ENCODE data around the gene ARHGAP42. TPM values are rescaled to one million over a fixed set of nuclear protein-coding genes. Genes with fewer than 3 reads are reported as not detected.

ARHGAP42 gene
- total RNA-seq, 2 experiments from 2014 or later = not detected

- POLR2A ChIA-PET = no interaction called here
- intact Hi-C loops (cut with DNase I, micrococcal nuclease) = no loop called here
- no peak overlapping the region for H3K4me3 Mint-ChIP-seq
- H3K36me3 Mint-ChIP-seq (ENCODE audit: low read depth) = no peaks in the 10 kb centered on the region
- CTCF ChIA-PET = no interaction called here
- H3K27ac Mint-ChIP-seq = no peak overlapping the region
- H3K27me3 Mint-ChIP-seq = no peaks in the 10 kb centered on the region
- H3K4me1 Mint-ChIP-seq = no peaks in the 10 kb centered on the region
- DNase-seq (no peak), ATAC-seq (no peak)
- H3K9me3 Mint-ChIP-seq (ENCODE audit: low read depth) = no peaks in the 10 kb centered on the region
Observed at GRCh38 chr11:100870138-100870537, 183.1 kb downstream of the ARHGAP42 start.

- POLR2A ChIA-PET = no interaction called here
- Mint-ChIP-seq H3K9me3 (ENCODE audit: low read depth) (no peaks in the 10 kb centered on the region), H3K4me3 (no peak overlapping the region), H3K27me3 (no peaks in the 10 kb centered on the region), H3K27ac (no peak overlapping the region), H3K36me3 (ENCODE audit: low read depth) (no peaks in the 10 kb centered on the region), H3K4me1 (no peaks in the 10 kb centered on the region)
- CTCF ChIA-PET = no interaction called here
- DNase-seq (no peak), ATAC-seq (no peak)
- intact Hi-C loops (cut with DNase I, micrococcal nuclease) = no loop called here
Observed at GRCh38 chr11:100872951-100873740, 186.1 kb downstream of the ARHGAP42 start.

DNA sequence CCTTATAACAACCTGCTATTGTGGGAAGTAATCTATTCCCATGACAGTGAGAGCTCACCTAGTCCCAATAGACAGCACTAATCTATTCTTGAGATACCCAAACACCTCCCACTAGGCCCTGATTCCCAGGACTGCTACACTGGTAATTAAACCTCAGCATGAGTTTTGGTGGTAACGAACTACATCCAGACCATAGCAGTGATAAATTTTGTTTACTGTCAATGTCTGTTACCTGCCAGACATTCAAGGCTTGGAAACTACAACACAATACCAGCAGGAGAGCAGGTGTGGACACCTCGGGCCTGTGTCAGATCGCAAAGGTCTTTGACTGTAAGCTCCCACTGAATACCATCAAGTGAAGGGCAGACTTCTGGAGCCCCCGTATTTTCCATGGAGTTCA is 187.1 kb downstream of the ARHGAP42 start:
- Mint-ChIP-seq H3K36me3 (ENCODE audit: low read depth) (no peaks in the 10 kb centered on the region), H3K27ac (no peak overlapping the region), H3K27me3 (no peaks in the 10 kb centered on the region), H3K4me3 (no peak overlapping the region), H3K4me1 (no peaks in the 10 kb centered on the region), H3K9me3 (ENCODE audit: low read depth) (no peaks in the 10 kb centered on the region)
- CTCF ChIA-PET = no interaction called here
- ATAC-seq = no peak
- DNase-seq = no peak
- POLR2A ChIA-PET = no interaction called here
- intact Hi-C loops (cut with DNase I, micrococcal nuclease) = no loop called here

- no peak overlapping the region for H3K27ac Mint-ChIP-seq
- ATAC-seq (no peak), DNase-seq (no peak)
- H3K4me1 Mint-ChIP-seq = no peaks in the 10 kb centered on the region
- intact Hi-C loops (cut with DNase I, micrococcal nuclease) = no loop called here
- no peaks in the 10 kb centered on the region for H3K36me3 Mint-ChIP-seq (ENCODE audit: low read depth)
- POLR2A ChIA-PET = no interaction called here
- CTCF ChIA-PET = no interaction called here
- no peaks in the 10 kb centered on the region for H3K9me3 Mint-ChIP-seq (ENCODE audit: low read depth)
- H3K4me3 Mint-ChIP-seq = no peak overlapping the region
- H3K27me3 Mint-ChIP-seq = no peaks in the 10 kb centered on the region
Observed at GRCh38 chr11:100875521-100875869, 188.4 kb downstream of the ARHGAP42 start.

- Mint-ChIP-seq H3K27ac (no peak overlapping the region), H3K4me1 (no peaks in the 10 kb centered on the region), H3K9me3 (ENCODE audit: low read depth) (no peaks in the 10 kb centered on the region), H3K27me3 (no peaks in the 10 kb centered on the region), H3K36me3 (ENCODE audit: low read depth) (no peaks in the 10 kb centered on the region), H3K4me3 (no peak overlapping the region)
- DNase-seq = no peak
- ChIA-PET POLR2A (no interaction called here), CTCF (no interaction called here)
- no peak for ATAC-seq
- intact Hi-C loops (cut with DNase I, micrococcal nuclease) = no loop called here
Observed at GRCh38 chr11:100876815-100877520, 189.9 kb downstream of the ARHGAP42 start.

DNA sequence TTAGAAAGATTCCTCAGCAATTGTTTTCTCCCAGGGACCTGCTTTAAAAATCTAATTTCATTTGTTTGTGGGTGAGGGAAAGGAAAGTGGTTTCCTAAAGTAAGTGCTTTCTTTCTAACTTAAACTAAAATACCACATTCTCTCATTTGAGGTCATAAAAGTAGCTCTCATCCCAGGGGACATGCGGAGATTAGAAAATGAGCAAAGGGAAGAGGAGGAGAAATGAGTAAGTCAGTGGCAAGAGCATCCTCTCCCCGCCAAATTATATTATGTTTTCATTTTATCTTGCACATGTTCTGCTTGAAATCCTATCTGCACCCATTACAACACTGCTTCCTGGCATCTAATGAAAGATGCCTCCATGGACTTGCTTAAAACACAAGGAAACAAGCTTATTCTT is 191.4 kb downstream of the ARHGAP42 start:
- Mint-ChIP-seq H3K4me3 (no peak overlapping the region), H3K9me3 (ENCODE audit: low read depth) (peaks cover 7% of the 10 kb centered on the region), H3K4me1 (no peaks in the 10 kb centered on the region), H3K27ac (no peak overlapping the region), H3K27me3 (no peaks in the 10 kb centered on the region), H3K36me3 (ENCODE audit: low read depth) (no peaks in the 10 kb centered on the region)
- DNase-seq = no peak
- ATAC-seq = no peak
- ChIA-PET POLR2A (no interaction called here), CTCF (interaction anchor here (0.9 kb wide), 1 partner anchor 1114 kb away, joined by 3 read pairs; no protein-coding TSS in a partner anchor)
- intact Hi-C loops (cut with DNase I, micrococcal nuclease) = no loop called here

DNA sequence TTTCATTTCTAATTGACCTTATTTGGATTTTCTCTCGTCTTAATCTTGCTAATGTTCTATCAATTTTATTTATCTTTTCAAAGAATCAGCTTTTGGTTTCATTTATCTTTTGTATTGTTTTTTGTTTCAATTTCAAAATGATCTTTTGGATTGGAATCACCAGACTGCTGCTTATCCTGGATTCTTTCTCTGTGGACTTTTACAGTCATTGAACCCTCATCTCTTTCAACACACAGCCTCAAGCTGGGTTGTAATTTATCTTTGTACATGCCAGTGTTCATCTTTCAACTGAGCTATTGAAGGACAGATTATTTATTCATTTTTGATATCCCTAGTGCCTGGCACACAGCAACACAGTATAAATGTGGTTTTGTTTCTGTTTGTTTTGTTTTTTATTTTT is 195.9 kb downstream of the ARHGAP42 start:
- H3K36me3 Mint-ChIP-seq (ENCODE audit: low read depth) = no peaks in the 10 kb centered on the region
- H3K9me3 Mint-ChIP-seq (ENCODE audit: low read depth) = peaks cover 7% of the 10 kb centered on the region
- intact Hi-C loops (cut with DNase I, micrococcal nuclease) = no loop called here
- H3K27me3 Mint-ChIP-seq = no peaks in the 10 kb centered on the region
- no peak overlapping the region for H3K27ac Mint-ChIP-seq
- ATAC-seq (no peak), DNase-seq (no peak)
- no peak overlapping the region for H3K4me3 Mint-ChIP-seq
- ChIA-PET CTCF (no interaction called here), POLR2A (interaction anchor here (0.7 kb wide), 1 partner anchor 1024 kb away, joined by 5 read pairs; no protein-coding TSS in a partner anchor)
- no peaks in the 10 kb centered on the region for H3K4me1 Mint-ChIP-seq

GRCh38 chr11:100883830-100884229 is 196.7 kb downstream of the ARHGAP42 start:
- H3K9me3 Mint-ChIP-seq (ENCODE audit: low read depth) = peaks cover 7% of the 10 kb centered on the region
- intact Hi-C loops (cut with DNase I, micrococcal nuclease) = no loop called here
- H3K36me3 Mint-ChIP-seq (ENCODE audit: low read depth) = no peaks in the 10 kb centered on the region
- no peak overlapping the region for H3K27ac Mint-ChIP-seq
- no peak for ATAC-seq
- POLR2A ChIA-PET = no interaction called here
- no peak for DNase-seq
- no peaks in the 10 kb centered on the region for H3K27me3 Mint-ChIP-seq
- no peaks in the 10 kb centered on the region for H3K4me1 Mint-ChIP-seq
- CTCF ChIA-PET = no interaction called here
- H3K4me3 Mint-ChIP-seq = no peak overlapping the region

GRCh38 chr11:100887659-100888058 is 200.6 kb downstream of the ARHGAP42 start:
- H3K27me3 Mint-ChIP-seq = no peaks in the 10 kb centered on the region
- no peak overlapping the region for H3K27ac Mint-ChIP-seq
- POLR2A ChIA-PET = no interaction called here
- ATAC-seq = no peak
- no peak overlapping the region for H3K4me3 Mint-ChIP-seq
- no peaks in the 10 kb centered on the region for H3K4me1 Mint-ChIP-seq
- peaks cover 6% of the 10 kb centered on the region for H3K9me3 Mint-ChIP-seq (ENCODE audit: low read depth)
- CTCF ChIA-PET = no interaction called here
- no peaks in the 10 kb centered on the region for H3K36me3 Mint-ChIP-seq (ENCODE audit: low read depth)
- intact Hi-C loops (cut with DNase I, micrococcal nuclease) = no loop called here
- no peak for DNase-seq

DNA sequence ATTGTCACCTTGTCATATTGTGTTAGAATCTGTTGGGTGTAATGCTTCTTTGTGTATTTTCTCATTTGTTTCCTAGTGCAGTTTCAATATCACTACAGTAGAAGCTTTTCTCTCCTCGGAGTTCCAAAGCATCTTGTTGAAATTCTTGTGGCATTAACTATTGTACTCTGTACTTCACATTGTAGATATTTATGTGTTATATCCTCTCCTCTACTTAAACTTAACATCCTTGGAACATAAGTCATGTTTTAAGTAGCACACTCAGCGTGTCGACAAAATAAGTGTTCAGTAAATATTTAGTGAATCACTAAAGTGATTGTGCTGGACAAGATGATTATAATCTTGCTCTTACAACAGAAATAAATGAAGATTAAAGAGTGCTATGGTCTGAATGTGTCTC is 201.7 kb downstream of the ARHGAP42 start:
- ChIA-PET CTCF (no interaction called here), POLR2A (no interaction called here)
- Mint-ChIP-seq H3K27ac (no peak overlapping the region), H3K4me1 (no peaks in the 10 kb centered on the region), H3K27me3 (no peaks in the 10 kb centered on the region), H3K36me3 (ENCODE audit: low read depth) (no peaks in the 10 kb centered on the region), H3K9me3 (ENCODE audit: low read depth) (peaks cover 1% of the 10 kb centered on the region), H3K4me3 (no peak overlapping the region)
- intact Hi-C loops (cut with DNase I, micrococcal nuclease) = no loop called here
- ATAC-seq (no peak), DNase-seq (no peak)

GRCh38 chr11:100889758-100890157 is 202.7 kb downstream of the ARHGAP42 start:
- intact Hi-C loops (cut with DNase I, micrococcal nuclease) = no loop called here
- ATAC-seq = no peak
- CTCF ChIA-PET = no interaction called here

DNA sequence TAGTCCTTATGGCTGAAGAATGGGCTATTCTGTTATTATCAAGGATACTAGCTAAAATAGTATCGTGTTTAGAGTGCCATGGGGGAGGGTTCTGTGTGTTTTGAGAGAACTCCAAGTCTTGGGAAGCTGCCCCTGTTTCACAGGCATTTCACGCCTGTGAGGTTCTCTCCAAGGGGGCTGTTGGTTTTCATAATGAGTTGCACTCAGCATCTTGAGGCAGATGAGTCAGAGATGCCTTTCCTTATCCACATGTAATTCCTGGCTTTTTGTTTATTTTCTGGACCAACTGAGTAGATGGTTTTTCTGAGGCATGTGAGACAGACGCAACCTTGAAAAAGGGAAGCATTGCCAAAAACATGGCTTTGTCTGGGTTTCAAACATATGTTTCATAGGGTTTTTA is 203.7 kb downstream of the ARHGAP42 start:
- no peak for ATAC-seq
- CTCF ChIA-PET = no interaction called here
- H3K9me3 Mint-ChIP-seq (ENCODE audit: low read depth) = peaks cover 1% of the 10 kb centered on the region
- POLR2A ChIA-PET = no interaction called here
- no peaks in the 10 kb centered on the region for H3K27me3 Mint-ChIP-seq
- H3K27ac Mint-ChIP-seq = no peak overlapping the region
- no peak overlapping the region for H3K4me3 Mint-ChIP-seq
- H3K36me3 Mint-ChIP-seq (ENCODE audit: low read depth) = no peaks in the 10 kb centered on the region
- no peaks in the 10 kb centered on the region for H3K4me1 Mint-ChIP-seq
- intact Hi-C loops (cut with DNase I, micrococcal nuclease) = no loop called here
- DNase-seq = no peak

More at GRCh38 chr11:100889758-100890157, 202.7 kb downstream of the ARHGAP42 start:
- no peak overlapping the region for H3K4me3 Mint-ChIP-seq
- DNase-seq = no peak
- peaks cover 1% of the 10 kb centered on the region for H3K9me3 Mint-ChIP-seq (ENCODE audit: low read depth)
- H3K4me1 Mint-ChIP-seq = no peaks in the 10 kb centered on the region
- H3K36me3 Mint-ChIP-seq (ENCODE audit: low read depth) = no peaks in the 10 kb centered on the region
- H3K27ac Mint-ChIP-seq = no peak overlapping the region
- H3K27me3 Mint-ChIP-seq = no peaks in the 10 kb centered on the region
- POLR2A ChIA-PET = no interaction called here
